GM12875 (cell line): ENCODE results near the gene FAM111A.
A peak's percentile ranks its signal among the peaks of the same experiment; 100 is the strongest.
"Not testable (repeated sequence)": the region's sequence is repeated elsewhere in the genome, so short reads cannot be mapped to it uniquely, and the experiment has no call there.

ENCODE experiments used
- H3K4me3 ChIP-seq: one replicate; pipeline ENCODE4 v1.5.1; 2011; ENCODE audit warnings: low read depth, low read length, control low read depth
- TF ChIP-seq, protein P1 (sequence below): IDR thresholded peaks from 2 replicates; pipeline ENCODE4 v1.5.1; 2011; ENCODE audit warnings: low read depth, mild to moderate bottlenecking, control low read depth, inconsistent platforms, low read length, moderate library complexity, borderline replicate concordance; ENCODE audit not compliant: insufficient read depth

FAM111A gene, protein sequence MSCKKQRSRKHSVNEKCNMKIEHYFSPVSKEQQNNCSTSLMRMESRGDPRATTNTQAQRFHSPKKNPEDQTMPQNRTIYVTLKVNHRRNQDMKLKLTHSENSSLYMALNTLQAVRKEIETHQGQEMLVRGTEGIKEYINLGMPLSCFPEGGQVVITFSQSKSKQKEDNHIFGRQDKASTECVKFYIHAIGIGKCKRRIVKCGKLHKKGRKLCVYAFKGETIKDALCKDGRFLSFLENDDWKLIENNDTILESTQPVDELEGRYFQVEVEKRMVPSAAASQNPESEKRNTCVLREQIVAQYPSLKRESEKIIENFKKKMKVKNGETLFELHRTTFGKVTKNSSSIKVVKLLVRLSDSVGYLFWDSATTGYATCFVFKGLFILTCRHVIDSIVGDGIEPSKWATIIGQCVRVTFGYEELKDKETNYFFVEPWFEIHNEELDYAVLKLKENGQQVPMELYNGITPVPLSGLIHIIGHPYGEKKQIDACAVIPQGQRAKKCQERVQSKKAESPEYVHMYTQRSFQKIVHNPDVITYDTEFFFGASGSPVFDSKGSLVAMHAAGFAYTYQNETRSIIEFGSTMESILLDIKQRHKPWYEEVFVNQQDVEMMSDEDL

GRCh38 chr11:59142530-59143507 lies at the start of gene FAM111A:
TSS of gene FAM111A (plus strand) at chr11:59142856. CDS start at chr11:59148873, 6,017 bp downstream.
- peak within 1 kb of the TSS; percentile 77 for H3K4me3 ChIP-seq
- TF ChIP-seq, protein P1, sequence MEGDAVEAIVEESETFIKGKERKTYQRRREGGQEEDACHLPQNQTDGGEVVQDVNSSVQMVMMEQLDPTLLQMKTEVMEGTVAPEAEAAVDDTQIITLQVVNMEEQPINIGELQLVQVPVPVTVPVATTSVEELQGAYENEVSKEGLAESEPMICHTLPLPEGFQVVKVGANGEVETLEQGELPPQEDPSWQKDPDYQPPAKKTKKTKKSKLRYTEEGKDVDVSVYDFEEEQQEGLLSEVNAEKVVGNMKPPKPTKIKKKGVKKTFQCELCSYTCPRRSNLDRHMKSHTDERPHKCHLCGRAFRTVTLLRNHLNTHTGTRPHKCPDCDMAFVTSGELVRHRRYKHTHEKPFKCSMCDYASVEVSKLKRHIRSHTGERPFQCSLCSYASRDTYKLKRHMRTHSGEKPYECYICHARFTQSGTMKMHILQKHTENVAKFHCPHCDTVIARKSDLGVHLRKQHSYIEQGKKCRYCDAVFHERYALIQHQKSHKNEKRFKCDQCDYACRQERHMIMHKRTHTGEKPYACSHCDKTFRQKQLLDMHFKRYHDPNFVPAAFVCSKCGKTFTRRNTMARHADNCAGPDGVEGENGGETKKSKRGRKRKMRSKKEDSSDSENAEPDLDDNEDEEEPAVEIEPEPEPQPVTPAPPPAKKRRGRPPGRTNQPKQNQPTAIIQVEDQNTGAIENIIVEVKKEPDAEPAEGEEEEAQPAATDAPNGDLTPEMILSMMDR = peak; percentile 54; the same call in 1 of the 2 replicates

DNA sequence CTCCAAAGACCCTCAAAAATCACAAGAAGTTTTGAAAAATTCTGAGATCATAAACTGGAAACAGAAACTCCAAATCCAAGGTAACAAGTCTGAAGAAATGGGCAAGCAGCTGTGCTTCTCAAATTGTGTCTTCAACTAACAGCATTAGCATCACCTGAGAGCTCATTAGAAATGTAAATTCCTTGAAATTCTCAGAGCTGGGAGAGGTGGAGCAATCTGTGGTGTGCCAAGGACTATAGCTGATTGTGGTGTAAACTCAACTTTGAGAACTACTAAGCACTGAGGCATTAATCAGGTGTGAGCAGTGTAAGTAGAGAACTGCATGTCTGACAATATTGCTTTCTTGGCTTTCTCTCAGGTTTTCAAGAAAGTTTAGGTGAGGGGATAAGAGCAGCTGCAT lies 49.1 kb upstream of the FAM111A start:
- H3K4me3 ChIP-seq = not testable (repeated sequence)

GRCh38 chr11:59095225-59095624 lies 47.4 kb upstream of the FAM111A start:
- not testable (repeated sequence) for H3K4me3 ChIP-seq

GRCh38 chr11:59095972-59096575 lies 46.6 kb upstream of the FAM111A start:
- not testable (repeated sequence) for H3K4me3 ChIP-seq

DNA sequence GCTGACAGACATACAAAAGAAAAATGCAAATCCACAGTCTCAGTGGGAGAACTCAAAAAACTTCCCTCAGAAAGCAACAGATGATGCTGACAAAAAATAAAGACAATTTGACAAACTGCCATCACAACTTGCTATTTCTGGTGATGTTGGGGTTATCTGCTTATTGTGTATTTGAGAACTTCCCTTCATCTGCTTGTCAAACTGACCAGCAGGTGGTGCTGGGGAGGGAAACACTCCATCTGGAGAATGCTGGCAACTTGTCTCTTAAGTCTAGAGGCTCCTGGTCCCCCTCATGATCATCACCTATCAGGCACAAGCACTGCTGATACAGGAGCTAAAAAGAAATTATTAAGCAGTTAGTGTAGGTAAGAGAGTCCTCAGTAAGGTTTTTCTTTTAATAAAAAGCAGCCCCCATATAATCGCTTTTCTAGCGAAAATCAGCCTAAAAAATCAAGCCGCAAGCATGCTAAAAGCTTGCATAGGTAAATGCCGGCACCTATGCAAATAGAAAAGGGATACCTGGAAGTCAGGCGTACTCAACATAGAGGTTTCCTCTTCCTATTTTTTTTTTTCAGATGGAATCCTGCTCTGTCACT lies 45.4 kb upstream of the FAM111A start:
- TF ChIP-seq, protein P1 = peak; percentile 67
- H3K4me3 ChIP-seq = peak overlapping the region; percentile 6

- H3K4me3 ChIP-seq = peak overlapping the region; percentile 6
Measured at GRCh38 chr11:59097938-59098337, 44.7 kb upstream of the FAM111A start.

DNA sequence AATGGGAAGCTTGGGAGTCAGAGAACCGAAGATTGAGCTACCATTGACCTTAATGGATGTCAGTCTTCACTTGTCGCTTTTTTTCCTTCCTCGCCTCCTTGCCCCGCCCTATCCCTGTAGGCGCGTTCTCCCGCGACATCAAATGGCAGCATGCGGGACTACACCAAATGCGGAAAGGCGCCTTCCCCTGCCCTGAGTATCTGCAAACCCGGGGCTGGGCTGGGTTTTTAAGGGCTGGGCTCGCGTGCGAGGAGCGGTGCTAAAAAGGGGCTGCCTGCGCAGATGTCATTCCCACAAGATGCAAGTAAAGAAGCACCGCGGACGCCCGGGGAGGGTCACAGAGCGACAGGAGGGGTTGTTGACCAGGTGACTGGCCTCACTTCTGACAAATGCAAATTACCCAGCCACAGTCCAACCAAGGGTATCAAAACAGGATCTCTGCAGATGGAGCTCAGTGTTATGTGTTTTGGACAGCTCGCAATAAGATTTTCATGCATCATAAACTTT lies 40.3 kb upstream of the FAM111A start:
- TF ChIP-seq, protein P1 = peak; percentile 56
- H3K4me3 ChIP-seq = peak overlapping the region; percentile 59

DNA sequence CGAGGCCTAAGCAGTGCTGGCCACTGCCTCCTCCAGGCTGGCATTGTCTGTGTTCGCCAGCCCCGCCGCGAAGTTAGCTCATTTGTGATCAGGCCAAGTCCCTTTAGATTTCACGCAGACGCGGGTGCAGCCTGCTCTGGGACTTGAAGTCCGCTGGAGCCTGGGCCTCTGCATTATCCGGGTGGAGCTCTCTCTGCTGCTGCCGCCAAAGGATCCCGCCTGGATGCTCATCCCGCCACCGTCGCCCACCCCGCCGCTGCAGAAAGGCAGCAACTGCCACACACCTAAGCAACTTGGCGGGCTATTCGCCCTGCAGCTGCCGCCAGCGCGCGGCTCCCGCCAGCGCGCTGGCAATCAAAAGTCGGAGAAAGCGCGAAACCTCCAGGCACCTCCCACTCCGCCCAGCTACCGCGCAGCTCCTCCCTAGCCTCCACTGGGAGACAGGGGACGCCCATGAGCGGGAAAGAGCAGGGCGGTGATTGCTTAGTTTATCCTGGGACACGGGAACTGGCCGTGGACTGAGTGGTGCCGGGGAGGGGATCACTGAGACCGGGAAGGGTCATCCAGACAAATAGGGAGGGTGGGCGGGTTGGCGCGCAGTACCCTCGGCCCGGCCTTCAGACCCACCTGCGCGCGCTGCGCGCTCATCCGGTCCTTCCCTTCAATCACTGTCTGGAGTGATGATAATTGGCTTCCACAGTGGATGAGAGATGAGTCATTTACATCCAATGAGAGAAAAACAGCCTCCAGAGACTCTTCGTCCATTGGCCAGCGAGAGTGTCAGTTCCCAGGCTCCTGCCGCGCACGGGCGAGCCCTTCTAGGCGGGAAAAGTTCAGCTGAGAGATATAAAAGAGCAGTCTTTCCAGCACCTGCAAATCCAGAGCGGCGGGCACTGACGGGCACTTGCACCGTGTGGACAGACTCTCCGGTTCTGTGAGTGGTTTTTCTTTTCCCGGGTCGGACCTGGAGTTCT lies 36.0 kb upstream of the FAM111A start, which contains the start of gene FAM111B:
Gene FAM111B, plus strand, starts transcription at position 875 of the 974 bp plus-strand sequence. CDS start 2,389 bp downstream, outside the sequence.
- TF ChIP-seq, protein P1 = no peak
- peak within 1 kb of the TSS; percentile 73 for H3K4me3 ChIP-seq

DNA sequence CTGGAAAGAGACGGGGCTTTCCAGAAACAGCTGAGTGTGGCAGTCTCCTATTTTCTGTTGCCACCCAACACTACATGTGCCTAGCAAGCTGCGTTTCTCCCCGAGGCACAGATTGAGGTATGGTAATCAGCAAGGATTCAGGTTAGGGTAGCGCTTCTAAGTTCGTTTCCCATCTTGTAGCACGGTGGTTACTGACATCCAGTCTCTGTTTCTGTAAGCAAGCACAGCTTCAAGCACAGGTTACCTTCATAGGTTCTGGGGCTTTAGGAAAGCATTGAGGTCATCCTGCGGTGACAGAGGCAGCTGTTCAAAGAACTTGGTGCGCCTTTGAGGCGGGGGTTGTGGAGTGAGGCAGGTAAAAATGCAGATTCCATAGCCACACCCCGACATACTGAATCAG lies 34.9 kb upstream of the FAM111A start:
- peak overlapping the region; percentile 73 for H3K4me3 ChIP-seq
